Effector CD8-positive, alpha-beta T cell (primary cell): ENCODE data around the gene PLAC1.

Source experiments
- DNase-seq: peaks from one replicate; lab custom pipeline; 2025; lab: John Stamatoyannopoulos, UW

The PLAC1 gene

DNA sequence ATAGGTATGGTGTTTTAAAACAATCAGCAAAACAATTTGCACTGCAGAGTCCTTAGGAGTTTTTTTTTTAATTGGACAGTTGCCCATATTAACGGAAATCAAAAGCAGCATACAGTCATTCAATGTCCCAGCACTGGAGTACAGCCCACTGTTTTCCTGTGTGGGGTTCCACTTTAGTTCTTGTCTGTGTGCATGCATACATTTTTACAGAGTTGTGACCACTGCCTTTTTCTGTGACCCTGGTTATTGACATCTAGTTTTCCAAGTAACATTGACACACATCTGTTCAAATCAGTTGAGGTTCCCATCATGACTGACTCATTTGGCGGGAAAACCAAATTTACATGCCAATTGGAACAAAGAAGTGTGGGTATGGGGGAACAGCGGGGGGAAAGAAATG, 115.0 kb downstream of the PLAC1 start:
- DNase-seq, result no peak

DNA sequence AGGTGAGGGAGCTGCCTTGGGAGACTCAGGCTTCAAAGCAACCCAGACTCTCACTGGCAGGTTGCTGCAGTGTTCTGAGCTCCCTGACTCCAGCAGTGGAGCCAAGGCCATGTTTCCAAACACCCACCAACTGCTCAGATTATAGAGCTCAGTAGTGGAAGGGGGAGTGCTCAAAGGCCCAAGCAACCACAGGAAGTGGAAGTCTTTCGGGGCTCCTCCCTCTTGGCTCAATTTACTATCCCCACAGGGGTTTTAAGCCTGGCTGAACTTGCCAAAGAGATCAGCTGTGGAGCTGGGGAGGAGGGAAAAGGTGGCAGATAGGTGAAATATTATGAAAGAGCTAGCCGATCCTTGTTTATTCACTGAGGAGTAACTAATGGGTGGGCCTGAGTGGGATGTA, 115.8 kb downstream of the PLAC1 start:
- DNase-seq, result no peak

DNA sequence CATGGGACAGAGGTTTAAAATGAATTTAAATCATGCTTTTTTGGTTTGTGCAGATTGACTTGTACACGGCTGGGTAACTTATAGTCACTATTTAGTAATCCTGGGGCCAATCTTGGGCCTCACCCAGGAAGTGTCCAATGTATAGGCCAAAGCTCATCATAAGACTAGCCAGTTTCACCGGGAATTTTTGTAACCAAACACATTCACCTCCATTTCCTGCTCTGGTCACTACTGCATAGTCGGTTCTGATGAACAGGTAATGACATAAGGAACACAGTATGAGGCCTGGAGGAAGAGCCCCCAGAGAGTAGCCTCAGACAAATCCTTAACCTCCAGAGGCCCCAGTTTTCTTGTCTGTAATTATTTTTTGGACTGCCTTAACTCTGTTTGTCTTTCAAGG, 116.4 kb downstream of the PLAC1 start:
- DNase-seq, result no peak

DNA sequence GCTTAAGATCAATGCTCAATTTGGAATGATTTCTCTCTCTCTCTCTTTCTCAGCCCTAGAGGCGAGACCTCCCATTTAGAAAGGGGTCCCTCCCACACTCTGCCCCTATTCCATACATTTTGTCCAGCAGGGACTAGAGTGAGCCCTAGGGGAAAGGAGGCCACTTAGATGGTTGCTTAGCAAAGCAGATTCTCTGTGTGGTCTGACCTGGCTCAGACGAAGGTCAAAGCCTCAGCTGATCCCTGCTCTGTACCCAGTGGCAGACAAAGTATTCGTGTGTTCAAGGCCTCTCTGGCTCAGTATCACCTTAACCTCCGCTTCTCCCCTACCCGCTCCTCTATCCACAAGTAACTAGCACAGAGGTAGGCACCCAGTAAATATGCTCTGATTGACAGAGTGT, 120.0 kb downstream of the PLAC1 start:
- no peak for DNase-seq

DNA sequence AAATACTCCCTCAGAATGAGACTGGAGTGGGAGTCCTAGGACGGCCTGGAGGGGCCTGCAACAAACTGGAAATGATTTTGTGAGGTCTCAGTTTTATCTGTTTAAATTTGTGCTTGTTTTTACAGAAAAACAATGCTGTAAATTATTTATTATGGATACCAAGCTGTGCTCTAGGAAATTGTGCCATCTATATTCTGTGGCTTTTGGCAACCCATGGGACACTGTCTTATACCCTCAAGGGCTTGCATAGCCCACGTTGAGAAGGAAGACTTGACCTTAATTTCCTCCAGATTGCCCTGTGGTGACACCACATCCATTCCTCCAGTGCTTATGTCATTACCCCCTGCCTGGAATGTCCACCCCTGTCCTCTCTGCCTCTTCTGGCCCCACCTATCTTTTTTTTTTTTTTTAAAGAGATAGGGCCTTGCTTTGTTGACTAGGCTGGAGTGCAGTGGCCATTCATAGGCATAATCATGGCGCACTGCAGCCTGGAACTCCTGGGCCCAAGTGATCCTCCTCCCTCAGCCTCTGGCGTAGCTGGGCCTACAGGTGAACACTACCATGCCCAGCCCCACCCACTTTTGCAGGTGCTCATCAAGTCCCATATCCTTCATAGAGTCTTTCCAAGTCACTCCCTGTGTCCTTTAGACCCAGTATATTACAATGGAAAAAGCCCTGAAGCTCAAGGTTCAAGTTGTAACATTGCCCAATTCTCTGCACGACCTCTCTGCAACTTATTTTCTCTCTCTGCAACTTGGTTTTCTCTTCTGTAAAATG, 120.9 kb downstream of the PLAC1 start:
- DNase-seq, result no peak

DNA sequence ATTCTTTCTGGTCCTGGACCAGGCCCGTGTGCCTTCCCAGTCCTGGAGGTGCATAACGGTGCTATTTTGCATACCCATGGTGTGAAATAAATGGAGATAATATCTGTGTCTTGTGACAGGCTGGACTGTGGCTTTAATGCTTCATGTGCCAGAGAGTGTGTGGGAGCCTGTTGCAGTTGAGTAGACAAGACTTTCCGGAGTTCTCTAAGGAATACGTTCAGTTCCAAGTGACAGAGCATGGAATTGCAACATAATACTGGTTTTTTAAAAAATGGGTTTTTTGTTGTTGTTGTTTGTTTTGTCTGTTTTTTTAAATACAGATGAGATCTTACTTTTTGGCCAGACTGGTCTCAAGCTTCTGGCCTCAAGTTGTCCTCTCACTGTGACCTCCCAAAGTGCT, 124.3 kb downstream of the PLAC1 start:
- DNase-seq, result no peak

DNA sequence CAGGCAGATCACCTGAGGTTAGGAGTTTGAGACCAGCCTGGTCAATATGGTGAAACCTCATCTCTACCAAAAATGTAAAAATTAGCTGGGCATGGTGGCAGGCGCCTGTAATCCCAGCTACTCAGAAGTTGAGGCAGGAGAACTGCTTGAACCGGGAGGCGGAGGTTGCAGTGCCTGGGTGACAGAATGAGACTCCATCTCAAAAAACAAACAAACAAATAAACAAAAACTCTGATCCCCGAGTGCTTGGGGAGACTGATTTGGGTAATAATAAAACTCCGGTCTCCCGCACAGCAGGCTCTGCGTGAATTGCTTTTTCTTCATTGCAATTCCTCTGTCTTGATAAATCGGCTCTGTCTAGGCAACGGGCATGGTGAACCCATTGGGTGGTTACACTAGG, 124.9 kb downstream of the PLAC1 start:
- DNase-seq, result no peak

DNA sequence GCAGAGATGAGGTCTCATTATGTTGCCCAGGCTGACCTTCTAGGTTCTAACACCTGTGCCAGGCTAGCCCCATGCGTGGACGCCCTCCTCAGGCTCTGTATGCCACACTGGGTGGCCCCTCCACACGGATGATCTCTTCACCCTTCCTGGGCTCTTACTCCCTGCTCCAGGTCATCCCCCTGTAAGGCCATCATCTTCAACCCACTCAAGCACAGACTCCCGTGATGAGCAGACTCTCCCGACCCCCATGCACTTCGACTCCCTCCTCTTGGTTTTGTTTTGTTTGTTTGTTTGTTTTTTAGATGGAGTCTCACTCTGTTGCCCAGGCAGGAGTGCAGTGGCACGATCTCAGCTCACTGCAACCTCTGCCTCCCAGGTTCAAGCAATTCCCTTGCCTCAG, 127.4 kb downstream of the PLAC1 start:
- no peak for DNase-seq

DNA sequence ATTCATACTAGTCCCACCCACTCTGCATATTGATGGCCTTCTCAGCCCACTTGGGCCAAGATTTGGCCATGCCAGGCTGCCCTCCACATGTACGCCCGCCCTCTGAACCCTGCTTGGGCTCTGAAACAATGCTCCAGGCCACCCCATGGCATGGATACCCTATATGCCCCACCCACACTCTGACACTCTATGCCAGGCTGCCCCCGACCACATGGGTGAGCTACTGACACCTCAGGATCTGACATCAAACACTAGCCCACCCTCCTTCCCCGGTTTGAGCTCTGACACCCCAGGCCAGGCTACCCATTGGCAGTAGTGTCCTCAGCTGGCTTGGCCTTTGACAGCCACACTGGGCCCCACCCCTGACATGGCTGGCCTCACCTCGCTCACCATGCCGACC, 128.8 kb downstream of the PLAC1 start:
- DNase-seq, result no peak

DNA sequence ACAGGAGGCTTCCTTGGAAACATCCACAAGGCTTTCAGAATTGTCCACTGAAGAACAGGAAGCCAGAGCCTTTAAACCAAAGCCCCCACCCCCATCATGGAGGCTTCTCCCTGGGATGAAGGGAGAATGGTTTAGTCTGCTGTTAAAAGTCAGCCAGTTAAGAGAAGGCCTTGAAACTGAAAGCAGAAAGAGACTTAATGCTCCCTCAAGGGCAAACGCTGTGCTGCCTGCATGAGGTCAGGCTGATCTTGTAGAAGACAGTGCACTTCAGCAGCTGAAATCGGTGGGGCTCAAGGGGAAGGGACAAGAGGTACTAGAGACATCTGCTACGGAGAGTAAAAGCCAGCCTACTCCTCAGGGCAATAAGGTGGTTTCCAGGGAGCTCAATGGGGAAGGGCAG, 129.3 kb downstream of the PLAC1 start:
- DNase-seq, result no peak

DNA sequence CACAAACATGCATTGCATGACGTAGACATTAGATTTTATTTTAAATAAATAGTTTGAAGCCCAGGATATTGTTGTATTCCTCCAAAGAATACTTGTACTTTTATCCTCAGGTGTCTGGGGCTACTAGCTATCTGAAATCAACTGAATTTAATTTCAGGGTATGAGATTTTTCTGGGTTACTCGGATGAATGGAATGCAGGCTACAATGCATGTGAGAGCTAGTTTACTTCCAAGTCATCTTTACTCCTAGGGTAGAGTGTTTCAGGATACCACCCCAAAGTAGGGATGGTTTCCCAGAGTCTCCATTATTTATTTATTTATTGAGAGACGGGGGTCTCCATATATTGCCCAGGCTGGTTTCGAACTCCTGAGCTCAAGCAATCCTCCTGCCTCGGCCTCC, 131.9 kb downstream of the PLAC1 start:
- DNase-seq, result no peak

DNA sequence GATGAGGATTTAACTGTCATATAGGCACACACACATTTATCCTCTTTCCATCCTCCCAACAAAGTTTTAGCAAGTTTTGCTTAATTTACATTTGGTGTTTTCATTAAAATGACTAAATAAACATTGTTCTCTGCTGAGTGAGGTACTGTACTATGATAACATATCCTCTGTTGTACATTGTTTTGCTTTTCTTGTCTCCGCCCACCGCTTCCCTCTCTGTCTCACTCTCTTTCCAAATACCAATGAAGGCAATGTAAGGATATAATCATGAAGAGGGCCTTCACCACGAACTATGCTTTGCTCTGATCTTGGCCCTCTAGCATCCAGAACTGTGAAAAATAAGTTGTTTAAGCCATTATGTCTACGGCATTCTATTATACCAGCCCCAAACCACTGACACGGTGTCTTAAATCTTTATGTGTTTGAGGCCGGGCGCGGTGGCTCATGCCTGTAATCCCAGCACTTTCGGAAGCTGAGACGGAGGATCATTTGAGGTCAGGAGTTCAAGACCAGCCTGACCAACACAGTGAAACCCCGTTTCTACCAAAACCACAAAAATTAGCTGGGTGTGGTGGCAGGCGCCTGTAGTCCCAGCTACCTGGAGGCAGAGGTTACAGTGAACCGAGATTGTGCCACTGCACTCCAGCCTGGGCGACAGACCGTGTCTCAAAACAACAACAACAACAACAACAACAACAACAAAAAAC, 133.0 kb downstream of the PLAC1 start:
- DNase-seq, result no peak

DNA sequence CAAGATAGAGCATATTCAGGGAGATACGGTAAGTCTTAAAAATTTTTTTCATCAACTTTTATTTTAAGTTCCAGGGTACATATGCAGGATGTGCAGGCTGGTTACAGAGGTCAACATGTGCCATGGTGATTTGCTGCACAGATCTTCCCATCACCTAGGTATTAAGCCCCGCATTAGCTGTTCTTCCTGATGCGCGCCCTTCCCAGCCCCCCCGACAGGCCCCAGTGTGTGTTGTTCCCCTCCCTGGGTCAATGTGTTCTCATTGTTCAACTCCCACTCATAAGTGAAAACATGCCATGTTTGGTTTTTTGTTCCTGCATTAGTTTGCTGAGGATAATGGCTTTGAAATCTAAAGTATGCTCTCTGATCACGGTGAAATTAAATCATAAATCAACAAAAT, 134.1 kb downstream of the PLAC1 start:
- DNase-seq, result no peak

DNA sequence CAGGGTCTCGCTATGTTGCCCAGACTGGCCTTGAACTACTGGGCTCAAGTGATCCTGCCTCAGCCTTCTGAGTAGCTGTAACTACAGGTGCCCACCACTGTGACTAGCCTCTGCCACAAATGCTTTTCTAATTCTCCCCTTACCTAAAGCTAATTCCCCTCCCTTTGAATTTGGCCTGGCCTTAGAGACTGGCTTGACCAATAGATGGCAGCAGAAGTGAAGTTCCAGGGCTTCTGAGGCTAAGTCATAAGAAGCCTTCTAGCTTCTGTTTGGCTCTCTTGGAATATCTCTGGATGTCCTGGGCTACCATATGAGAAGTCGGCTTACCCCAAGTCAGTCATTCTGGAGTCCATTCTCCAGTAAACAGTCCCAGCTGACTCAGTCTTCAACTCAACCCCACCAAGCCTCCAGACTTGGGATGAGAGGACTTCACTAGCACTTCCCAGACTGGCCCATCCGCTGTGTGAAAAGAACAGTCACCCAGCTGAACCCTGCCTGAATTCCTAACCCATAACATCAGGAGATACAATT, 137.3 kb downstream of the PLAC1 start:
- DNase-seq, result no peak
